ENCODE measurements around the gene RNASEH1.
A peak's percentile ranks its signal among the peaks of the same experiment; 100 is the strongest.

RNASEH1 gene

DNA sequence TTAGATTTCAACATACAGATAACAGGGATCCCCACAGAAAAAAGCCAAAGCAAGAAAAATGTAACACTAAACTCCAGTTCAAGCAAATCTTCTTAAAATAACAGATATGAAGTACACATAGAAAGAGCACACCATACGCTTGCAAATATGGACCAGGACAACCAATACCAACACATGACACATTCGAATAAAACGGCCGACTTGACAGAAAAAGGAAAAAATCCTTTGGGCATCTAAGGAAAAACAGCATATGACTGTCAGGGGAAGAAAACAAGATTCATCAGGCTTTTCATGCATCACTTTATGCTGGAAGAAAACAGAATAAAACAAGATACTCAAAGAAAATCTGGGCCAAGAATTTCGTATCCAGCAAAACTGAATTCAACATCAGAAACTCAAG lies 16.0 kb downstream of the RNASEH1 start:
- Histone ChIP-seq H3K9me3 (ENCODE audit: low read length) (no peaks in the 10 kb centered on the region), H3K4me3 (ENCODE audit: low read depth in 1 of 2, low read length in 2 of 2) (no peak overlapping the region), H3K36me3 (ENCODE audit: insufficient read depth, low read length) (peaks cover 64% of the 10 kb centered on the region), H3K9ac (ENCODE audit: low read length) (no peak overlapping the region), H3K27me3 (ENCODE audit: control insufficient read depth in 1 of 2, insufficient read depth in 2 of 2, low read length in 2 of 2) (no peaks in the 10 kb centered on the region), H3K27ac (ENCODE audit: low read depth, low read length) (no peak overlapping the region), H3K4me1 (ENCODE audit: insufficient read depth, low read length) (no peaks in the 10 kb centered on the region)

- Histone ChIP-seq H3K4me3 (ENCODE audit: low read depth in 1 of 2, low read length in 2 of 2) (no peak overlapping the region), H3K36me3 (ENCODE audit: insufficient read depth, low read length) (peaks cover 41% of the 10 kb centered on the region), H3K27me3 (ENCODE audit: control insufficient read depth in 1 of 2, insufficient read depth in 2 of 2, low read length in 2 of 2) (no peaks in the 10 kb centered on the region), H3K27ac (ENCODE audit: low read depth, low read length) (no peak overlapping the region), H3K9me3 (ENCODE audit: low read length) (no peaks in the 10 kb centered on the region), H3K9ac (ENCODE audit: low read length) (no peak overlapping the region), H3K4me1 (ENCODE audit: insufficient read depth, low read length) (peaks cover 12% of the 10 kb centered on the region)
Observed at GRCh38 chr2:3539836-3540235, 18.3 kb downstream of the RNASEH1 start.

DNA sequence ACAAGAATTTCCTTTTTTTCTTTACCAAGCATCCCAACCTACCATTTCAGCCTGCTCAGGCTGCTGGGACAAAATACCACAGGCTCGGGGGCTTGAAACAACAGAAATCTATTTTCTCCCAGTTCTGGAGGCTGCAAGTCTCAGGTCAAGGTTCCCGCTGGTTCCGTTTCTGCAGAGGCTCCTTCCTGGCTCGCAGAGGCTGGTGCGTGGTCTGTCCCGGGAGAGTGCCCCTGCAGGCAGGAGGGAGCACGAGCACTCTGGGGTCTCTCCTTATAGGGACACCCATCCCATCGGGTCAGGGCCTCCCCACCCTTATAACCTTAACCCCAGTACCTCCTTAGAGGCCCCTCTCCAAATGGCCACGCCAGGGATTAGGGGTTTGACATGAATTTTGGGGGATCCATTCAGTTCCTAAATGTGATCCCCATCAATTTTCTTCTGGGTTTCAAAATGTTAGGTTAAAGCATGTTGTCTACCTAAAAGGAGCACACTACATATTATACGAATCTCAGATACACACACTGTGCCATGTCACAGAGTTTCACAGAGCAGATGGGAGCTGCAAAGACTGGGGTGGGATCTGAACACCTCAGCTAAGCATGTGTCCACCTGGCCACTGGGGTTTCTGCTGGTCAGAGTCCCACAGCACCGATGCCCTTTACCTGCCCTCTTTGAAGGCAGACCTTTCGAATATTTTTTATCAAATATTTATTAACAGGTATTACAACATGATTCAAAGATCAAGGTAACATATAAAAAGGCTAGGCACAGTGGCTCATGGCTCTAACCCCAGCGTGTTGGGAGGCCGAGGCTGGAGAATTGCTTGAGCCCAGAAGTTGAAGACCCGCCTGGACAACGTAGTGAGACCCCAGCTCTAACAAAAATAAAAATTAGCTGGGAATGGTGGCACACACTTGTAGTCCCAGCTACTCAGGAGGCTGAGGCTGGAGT lies 21.2 kb downstream of the RNASEH1 start:
- Histone ChIP-seq H3K9ac (ENCODE audit: low read length) (peak overlapping the region; percentile 69), H3K36me3 (ENCODE audit: insufficient read depth, low read length) (peaks cover 23% of the 10 kb centered on the region), H3K4me1 (ENCODE audit: insufficient read depth, low read length) (peaks cover 23% of the 10 kb centered on the region), H3K9me3 (ENCODE audit: low read length) (no peaks in the 10 kb centered on the region), H3K27me3 (ENCODE audit: control insufficient read depth in 1 of 2, insufficient read depth in 2 of 2, low read length in 2 of 2) (no peaks in the 10 kb centered on the region), H3K27ac (ENCODE audit: low read depth, low read length) (peak overlapping the region; percentile 95), H3K4me3 (ENCODE audit: low read depth in 1 of 2, low read length in 2 of 2) (peak overlapping the region; percentile 21 to 57)

GRCh38 chr2:3535794-3536681 lies 22.1 kb downstream of the RNASEH1 start:
- peaks cover 23% of the 10 kb centered on the region for H3K4me1 ChIP-seq (ENCODE audit: insufficient read depth, low read length)
- peak overlapping the region; percentile 69 for H3K9ac ChIP-seq (ENCODE audit: low read length)
- H3K36me3 ChIP-seq (ENCODE audit: insufficient read depth, low read length), result peaks cover 23% of the 10 kb centered on the region
- no peaks in the 10 kb centered on the region for H3K9me3 ChIP-seq (ENCODE audit: low read length)
- H3K27me3 ChIP-seq (ENCODE audit: control insufficient read depth in 1 of 2, insufficient read depth in 2 of 2, low read length in 2 of 2), result no peaks in the 10 kb centered on the region
- H3K27ac ChIP-seq (ENCODE audit: low read depth, low read length), result peak overlapping the region; percentile 95
- H3K4me3 ChIP-seq (ENCODE audit: low read depth in 1 of 2, low read length in 2 of 2), result peak overlapping the region; percentile 21 to 57

GRCh38 chr2:3535467-3535793 lies 22.7 kb downstream of the RNASEH1 start:
- peaks cover 23% of the 10 kb centered on the region for H3K4me1 ChIP-seq (ENCODE audit: insufficient read depth, low read length)
- peaks cover 23% of the 10 kb centered on the region for H3K36me3 ChIP-seq (ENCODE audit: insufficient read depth, low read length)
- H3K27me3 ChIP-seq (ENCODE audit: control insufficient read depth in 1 of 2, insufficient read depth in 2 of 2, low read length in 2 of 2), result no peaks in the 10 kb centered on the region
- peak overlapping the region; percentile 95 for H3K27ac ChIP-seq (ENCODE audit: low read depth, low read length)
- H3K4me3 ChIP-seq (ENCODE audit: low read depth in 1 of 2, low read length in 2 of 2), result peak overlapping the region in 1 of 2 donors; percentile 57
- no peaks in the 10 kb centered on the region for H3K9me3 ChIP-seq (ENCODE audit: low read length)
- H3K9ac ChIP-seq (ENCODE audit: low read length), result peak overlapping the region; percentile 69

- H3K4me1 ChIP-seq (ENCODE audit: insufficient read depth, low read length), result peaks cover 23% of the 10 kb centered on the region
Observed at GRCh38 chr2:3534251-3534814, 23.8 kb downstream of the RNASEH1 start.

DNA sequence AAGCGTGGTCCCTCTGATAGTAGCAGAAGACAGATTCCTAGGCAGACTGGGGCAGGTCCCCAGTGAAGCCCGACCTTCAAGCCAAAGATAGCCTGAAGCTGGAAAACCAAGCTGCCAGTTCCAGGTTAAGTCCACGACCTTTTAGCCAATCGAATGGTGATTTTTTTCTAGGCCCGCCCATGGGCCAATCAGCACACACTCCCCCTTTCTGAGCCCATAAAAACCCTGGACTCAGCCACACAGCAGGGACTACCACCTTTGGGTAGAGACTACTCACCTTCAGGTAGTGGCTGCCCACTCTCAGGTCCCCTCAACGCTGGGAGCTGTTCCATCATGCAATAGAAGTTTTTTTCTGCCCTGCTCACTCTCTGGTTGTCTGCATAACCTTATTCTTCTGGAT lies 24.3 kb downstream of the RNASEH1 start:
- peak overlapping the region; percentile 23 for H3K9ac ChIP-seq (ENCODE audit: low read length)
- H3K36me3 ChIP-seq (ENCODE audit: insufficient read depth, low read length), result peaks cover 16% of the 10 kb centered on the region
- H3K27me3 ChIP-seq (ENCODE audit: control insufficient read depth in 1 of 2, insufficient read depth in 2 of 2, low read length in 2 of 2), result no peaks in the 10 kb centered on the region
- H3K4me3 ChIP-seq (ENCODE audit: low read depth in 1 of 2, low read length in 2 of 2), result peak overlapping the region in 1 of 2 donors; percentile 25
- H3K27ac ChIP-seq (ENCODE audit: low read depth, low read length), result peak overlapping the region; percentile 57
- no peaks in the 10 kb centered on the region for H3K9me3 ChIP-seq (ENCODE audit: low read length)
- H3K4me1 ChIP-seq (ENCODE audit: insufficient read depth, low read length), result peaks cover 23% of the 10 kb centered on the region

More at GRCh38 chr2:3534251-3534814, 23.8 kb downstream of the RNASEH1 start:
- H3K27me3 ChIP-seq (ENCODE audit: control insufficient read depth in 1 of 2, insufficient read depth in 2 of 2, low read length in 2 of 2), result no peaks in the 10 kb centered on the region
- peaks cover 19% of the 10 kb centered on the region for H3K36me3 ChIP-seq (ENCODE audit: insufficient read depth, low read length)
- no peaks in the 10 kb centered on the region for H3K9me3 ChIP-seq (ENCODE audit: low read length)
- peak overlapping the region; percentile 32 for H3K27ac ChIP-seq (ENCODE audit: low read depth, low read length)
- no peak overlapping the region for H3K4me3 ChIP-seq (ENCODE audit: low read depth in 1 of 2, low read length in 2 of 2)
- no peak overlapping the region for H3K9ac ChIP-seq (ENCODE audit: low read length)

GRCh38 chr2:3532941-3533340 lies 25.2 kb downstream of the RNASEH1 start:
- Histone ChIP-seq H3K36me3 (ENCODE audit: insufficient read depth, low read length) (peaks cover 18% of the 10 kb centered on the region), H3K4me3 (ENCODE audit: low read depth in 1 of 2, low read length in 2 of 2) (peak overlapping the region in 1 of 2 donors; percentile 25), H3K27ac (ENCODE audit: low read depth, low read length) (peak overlapping the region; percentile 57)

GRCh38 chr2:3529316-3530025 lies 28.7 kb downstream of the RNASEH1 start:
- no peak overlapping the region for H3K9ac ChIP-seq (ENCODE audit: low read length)
- no peak overlapping the region for H3K27ac ChIP-seq (ENCODE audit: low read depth, low read length)
- H3K27me3 ChIP-seq (ENCODE audit: control insufficient read depth in 1 of 2, insufficient read depth in 2 of 2, low read length in 2 of 2), result no peaks in the 10 kb centered on the region
- peaks cover 22% of the 10 kb centered on the region for H3K36me3 ChIP-seq (ENCODE audit: insufficient read depth, low read length)
- H3K4me1 ChIP-seq (ENCODE audit: insufficient read depth, low read length), result peaks cover 21% of the 10 kb centered on the region
- H3K4me3 ChIP-seq (ENCODE audit: low read depth in 1 of 2, low read length in 2 of 2), result no peak overlapping the region
- H3K9me3 ChIP-seq (ENCODE audit: low read length), result no peaks in the 10 kb centered on the region

More at GRCh38 chr2:3532941-3533340, 25.2 kb downstream of the RNASEH1 start:
- Histone ChIP-seq H3K9ac (ENCODE audit: low read length) (peak overlapping the region; percentile 23), H3K27me3 (ENCODE audit: control insufficient read depth in 1 of 2, insufficient read depth in 2 of 2, low read length in 2 of 2) (no peaks in the 10 kb centered on the region), H3K4me1 (ENCODE audit: insufficient read depth, low read length) (peaks cover 23% of the 10 kb centered on the region), H3K9me3 (ENCODE audit: low read length) (no peaks in the 10 kb centered on the region)

GRCh38 chr2:3527886-3528785 lies 30.0 kb downstream of the RNASEH1 start:
- Histone ChIP-seq H3K27ac (ENCODE audit: low read depth, low read length) (no peak overlapping the region), H3K4me1 (ENCODE audit: insufficient read depth, low read length) (peaks cover 32% of the 10 kb centered on the region), H3K9me3 (ENCODE audit: low read length) (no peaks in the 10 kb centered on the region), H3K27me3 (ENCODE audit: control insufficient read depth in 1 of 2, insufficient read depth in 2 of 2, low read length in 2 of 2) (no peaks in the 10 kb centered on the region), H3K4me3 (ENCODE audit: low read depth in 1 of 2, low read length in 2 of 2) (no peak overlapping the region), H3K36me3 (ENCODE audit: insufficient read depth, low read length) (peaks cover 17% of the 10 kb centered on the region), H3K9ac (ENCODE audit: low read length) (no peak overlapping the region)

Data from muscle layer of colon (tissue), 2 donors.